Sigmoid colon (tissue), 7 donors: ENCODE results near the gene WDR90. TPM values are rescaled to one million over a fixed set of nuclear protein-coding genes. Genes with fewer than 3 reads are reported as not detected.

ENCODE experiments used
- DNase-seq: peaks from one replicate; pipeline ENCODE4 v3.0.0-alpha.2; 2019
- H3K27ac ChIP-seq, 4 donors: fragments of 200-600 bp; sonication (generic); one replicate each; pipeline ENCODE4 v1.5.1; 2016 to 2019; ENCODE audit warnings: mild to moderate bottlenecking in 1 of 4
- H3K27me3 ChIP-seq, 3 donors: fragments of 200-600 bp; sonication (generic); one replicate each; pipeline ENCODE4 v1.5.1; 2019; ENCODE audit warnings: mild to moderate bottlenecking in 1 of 3
- H3K36me3 ChIP-seq, 4 donors: fragments of 200-600 bp; sonication (generic); one replicate each; pipeline ENCODE4 v1.5.1; 2016 to 2019
- H3K4me1 ChIP-seq, 4 donors: fragments of 200-600 bp; sonication (generic); one replicate each; pipeline ENCODE4 v1.5.1; 2017 to 2019
- H3K4me3 ChIP-seq, 4 donors: fragments of 200-600 bp; sonication (generic); one replicate each; pipeline ENCODE4 v1.5.1; 2017 to 2019; ENCODE audit warnings: mild to moderate bottlenecking in 2 of 4, moderate library complexity in 1 of 4
- H3K9me3 ChIP-seq, 4 donors: fragments of 200-600 bp in 3 of 4; sonication (generic) in 3 of 4; one replicate each; pipeline versions ENCODE4 v1.5.1 to v1.6.1; 2013 to 2019
- CTCF ChIP-seq, 4 experiments: fragments of 450-650 bp in 3 of 4; fragments of 200-600 bp in 1 of 4; IDR thresholded peaks; one replicate each; pipeline ENCODE4 v1.5.1; 2016 to 2019; ENCODE audit warnings: antibody characterized with exemption in 4 of 4, mild to moderate bottlenecking in 3 of 4, moderate library complexity in 2 of 4
- EP300 ChIP-seq, 4 donors: sonication (generic); formaldehyde crosslinking; IDR thresholded peaks; one replicate each; pipeline ENCODE4 v1.6.1; 2017; ENCODE audit warnings: antibody characterized with exemption in 4 of 4
- POLR2A ChIP-seq, 2 donors: fragments of 450-650 bp; IDR thresholded peaks; one replicate each; pipeline ENCODE4 v1.6.1; 2016; ENCODE audit warnings: antibody characterized with exemption in 2 of 2, mild to moderate bottlenecking in 2 of 2, moderate library complexity in 2 of 2
- POLR2AphosphoS5 ChIP-seq, 4 donors: sonication (generic); formaldehyde crosslinking; IDR thresholded peaks; one replicate each; pipeline ENCODE4 v1.6.1; 2017; ENCODE audit warnings: antibody characterized with exemption in 4 of 4
- WGBS, 2 donors: extraction: QIAGEN DNeasy Blood & Tissue Kit; methylation state at CpG; one replicate each; pipeline ENCODE4 v1.1.7; 2013; 5-methylcytosine and 5-hydroxymethylcytosine counted together
- intact Hi-C: fragments of 100-400 bp; cut with DNase I; formaldehyde crosslinking; loops from one replicate; pipeline ENCODE4 v1.15.1; 2023
- polyA plus RNA-seq, 3 donors: library from polyadenylated mRNA; stranded (reverse); fragments of 200-250 nt; gene quantifications; one replicate each; pipeline ENCODE4 v1.2.3, GENCODE V29; 2013
- total RNA-seq, 4 donors: library from RNA; depleted of rRNA; stranded (reverse); fragments of >200 nt; gene quantifications; one replicate each; pipeline ENCODE4 v1.1.0, GENCODE V29; 2016
- donor health status: healthy with polysubstance abuse.
- donor health status: Bipolar disorder and iron deficiency.
- donor health status: healthy.

The WDR90 gene
- total and polyA plus RNA-seq, 7 donors: 5.4 to 49.0 (median 10.3) TPM

DNA sequence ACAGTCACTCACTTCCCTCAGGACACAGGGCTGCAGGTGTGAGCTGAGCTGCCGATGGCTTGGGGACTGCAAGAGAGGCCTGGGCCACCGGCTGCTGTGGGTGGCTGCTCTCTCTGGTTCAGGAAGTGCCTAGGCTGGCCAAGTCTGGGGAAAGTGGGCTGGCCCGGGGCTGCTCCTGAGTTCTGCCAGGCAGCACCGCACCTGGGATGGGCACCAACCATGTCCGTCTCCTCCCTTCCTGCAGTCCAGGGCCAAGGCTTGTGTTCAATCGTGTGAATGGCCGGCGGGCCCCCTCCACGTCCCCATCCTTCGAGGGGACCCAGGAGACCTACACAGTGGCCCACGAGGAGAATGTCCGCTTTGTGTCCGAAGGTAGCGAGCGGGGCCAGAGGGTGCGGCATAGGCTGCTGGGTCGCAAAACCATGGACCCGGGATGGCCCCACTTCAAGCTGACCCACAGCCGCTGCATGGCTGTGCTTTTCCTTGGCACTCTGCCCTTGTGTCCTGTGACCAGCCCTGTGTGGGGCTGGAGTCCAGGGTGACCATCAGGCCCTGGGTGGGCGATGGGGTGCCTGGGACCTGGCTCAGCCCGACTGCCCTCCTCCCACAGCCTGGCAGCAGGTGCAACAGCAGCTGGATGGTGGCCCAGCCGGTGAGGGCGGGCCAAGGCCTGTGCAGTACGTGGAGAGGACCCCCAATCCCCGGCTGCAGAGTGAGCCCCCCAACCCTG is 1.8 kb upstream of the WDR90 start:
- Histone ChIP-seq H3K4me3 (no peak overlapping the region), H3K27ac (peak overlapping the region in 3 of 4 donors; percentile 22 to 89 (median 78)), H3K9me3 (no peaks in the 10 kb centered on the region), H3K4me1 (peaks cover 0 to 54% (median 46%) of the 10 kb centered on the region in 4 donors), H3K36me3 (peaks cover 0 to 5% (median 0%) of the 10 kb centered on the region in 4 donors), H3K27me3 (no peaks in the 10 kb centered on the region)
- no peak for TF ChIP-seq POLR2AphosphoS5 (IDR thresholded peaks at IDR 0.05)
- TF ChIP-seq EP300 (IDR thresholded peaks at IDR 0.05): no peak
- TF ChIP-seq CTCF (IDR thresholded peaks at IDR 0.05): no peak
- no peak for TF ChIP-seq POLR2A (IDR thresholded peaks at IDR 0.05)
- no peak for DNase-seq
- 22 to 75% methylated on average over 25 of the region's 25 CpGs for WGBS, 2 donors
- intact Hi-C loops: no loop called here

- no peak for DNase-seq
- WGBS, 2 donors: 11 to 29% methylated on average over 24 of the region's 24 CpGs
- Histone ChIP-seq H3K27ac (peak overlapping the region; percentile 78 to 91 (median 90)), H3K9me3 (no peaks in the 10 kb centered on the region), H3K27me3 (no peaks in the 10 kb centered on the region), H3K4me1 (peaks cover 0 to 45% (median 37%) of the 10 kb centered on the region in 4 donors), H3K36me3 (peaks cover 0 to 13% (median 0%) of the 10 kb centered on the region in 4 donors), H3K4me3 (peak overlapping the region; percentile 59 to 84 (median 66))
- TF ChIP-seq CTCF (IDR thresholded peaks at IDR 0.05) (peak in 1 of 4 experiments; percentile 6), POLR2AphosphoS5 (IDR thresholded peaks at IDR 0.05) (no peak), EP300 (IDR thresholded peaks at IDR 0.05) (no peak), POLR2A (IDR thresholded peaks at IDR 0.05) (no peak)
- intact Hi-C loops: no loop called here
Observed at GRCh38 chr16:648071-648780, 939 bp upstream of the WDR90 start.

- Histone ChIP-seq H3K4me1 (peaks cover 0 to 40% (median 34%) of the 10 kb centered on the region in 4 donors), H3K9me3 (no peaks in the 10 kb centered on the region), H3K36me3 (peaks cover 0 to 20% (median 0%) of the 10 kb centered on the region in 4 donors), H3K27me3 (no peaks in the 10 kb centered on the region), H3K27ac (peak overlapping the region; percentile 78 to 91 (median 90)), H3K4me3 (peak overlapping the region; percentile 59 to 84 (median 66))
- intact Hi-C loops: no loop called here
- 1 to 3% methylated on average over 44 of the region's 44 CpGs for WGBS, 2 donors
- no peak for DNase-seq
- TF ChIP-seq POLR2AphosphoS5 (IDR thresholded peaks at IDR 0.05): no peak
- no peak for TF ChIP-seq EP300 (IDR thresholded peaks at IDR 0.05)
- no peak for TF ChIP-seq CTCF (IDR thresholded peaks at IDR 0.05)
- no peak for TF ChIP-seq POLR2A (IDR thresholded peaks at IDR 0.05)
Observed at GRCh38 chr16:649631-650030, 466 bp downstream of the WDR90 start.

GRCh38 chr16:651844-652243 is 2.7 kb downstream of the WDR90 start:
- Histone ChIP-seq H3K27me3 (no peaks in the 10 kb centered on the region), H3K36me3 (peaks cover 0 to 34% (median 0%) of the 10 kb centered on the region in 4 donors), H3K9me3 (no peaks in the 10 kb centered on the region), H3K4me1 (peaks cover 0 to 35% (median 31%) of the 10 kb centered on the region in 4 donors), H3K27ac (no peak overlapping the region), H3K4me3 (no peak overlapping the region)
- WGBS, 2 donors: 92 to 94% methylated on average over 22 of the region's 22 CpGs
- no peak for DNase-seq
- intact Hi-C loops: no loop called here
- TF ChIP-seq CTCF (IDR thresholded peaks at IDR 0.05): no peak
- no peak for TF ChIP-seq POLR2AphosphoS5 (IDR thresholded peaks at IDR 0.05)
- no peak for TF ChIP-seq EP300 (IDR thresholded peaks at IDR 0.05)
- TF ChIP-seq POLR2A (IDR thresholded peaks at IDR 0.05): no peak
